Measurements from ENCODE around the gene EYS.

EYS gene

DNA sequence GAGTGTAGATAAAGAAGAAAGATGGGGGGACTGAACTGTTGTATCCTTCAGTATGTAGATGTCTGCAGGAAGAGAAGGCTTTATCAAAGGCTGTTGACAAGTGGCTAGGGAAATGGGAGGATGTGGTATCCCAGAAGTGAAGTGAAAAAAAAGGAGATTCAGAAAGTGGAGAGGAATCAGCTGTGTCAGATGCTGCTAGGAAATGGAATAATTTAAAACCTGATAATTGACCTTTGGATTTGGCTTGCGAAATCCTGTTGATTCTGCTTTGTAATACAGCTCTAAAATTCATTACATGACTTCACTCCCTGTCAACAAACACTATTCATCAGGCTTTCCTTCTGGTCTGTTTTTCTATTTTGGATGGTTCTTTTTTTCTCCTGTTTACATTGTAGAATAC, 2029.7 kb downstream of the EYS start:
- no peak for DNase-seq

GRCh38 chr6:63676412-63677114, 2030.5 kb downstream of the EYS start:
- DNase-seq, result no peak

GRCh38 chr6:63675138-63675537, 2031.9 kb downstream of the EYS start:
- DNase-seq, result no peak

DNA sequence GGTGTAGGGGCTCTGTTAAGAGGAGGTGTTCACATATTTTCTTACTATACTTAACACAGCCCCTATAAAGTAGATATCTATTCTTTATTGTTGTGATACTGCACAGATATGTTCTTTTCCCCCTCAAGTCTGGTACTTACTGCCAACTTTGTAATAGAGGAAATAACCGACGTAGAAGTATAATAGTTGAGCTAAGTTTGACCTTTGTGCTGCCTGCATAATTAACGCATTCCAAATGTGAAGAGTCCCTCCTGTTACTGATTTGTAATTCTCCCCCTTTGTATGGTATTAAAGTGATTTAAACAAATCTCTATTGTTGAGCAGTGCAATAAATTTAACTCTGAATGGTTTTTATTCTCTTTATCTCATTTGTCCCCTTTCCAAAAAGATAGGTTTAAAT, 2032.4 kb downstream of the EYS start:
- no peak for DNase-seq

- no peak for DNase-seq
Measured at GRCh38 chr6:63673692-63674091, 2033.3 kb downstream of the EYS start.

DNA sequence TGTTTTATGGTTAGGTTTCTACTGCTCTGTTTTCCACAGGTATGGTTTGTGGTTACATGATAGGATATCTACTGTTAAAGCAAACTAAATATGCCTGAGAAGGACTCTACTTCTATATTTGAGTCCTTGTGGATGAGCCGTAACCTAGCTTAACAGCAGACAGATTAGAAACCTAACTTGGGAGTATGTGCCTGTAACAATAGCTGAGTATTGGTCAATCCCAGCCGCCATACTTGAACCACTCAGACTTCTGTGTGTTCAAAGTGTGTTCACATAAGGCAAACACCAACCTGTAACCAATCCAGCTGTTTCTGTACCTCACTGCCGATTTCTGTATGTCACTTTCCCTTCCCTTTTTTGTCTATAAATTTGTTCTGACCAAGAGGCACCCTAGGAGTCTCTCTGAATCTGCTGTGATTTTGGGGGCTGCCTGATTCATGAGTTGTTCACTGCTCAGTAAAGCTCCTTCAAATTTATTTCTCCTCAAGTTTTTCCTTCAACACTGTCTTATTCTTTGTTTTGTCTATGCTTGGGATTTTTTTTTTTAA, 2034.4 kb downstream of the EYS start:
- DNase-seq, result no peak

DNA sequence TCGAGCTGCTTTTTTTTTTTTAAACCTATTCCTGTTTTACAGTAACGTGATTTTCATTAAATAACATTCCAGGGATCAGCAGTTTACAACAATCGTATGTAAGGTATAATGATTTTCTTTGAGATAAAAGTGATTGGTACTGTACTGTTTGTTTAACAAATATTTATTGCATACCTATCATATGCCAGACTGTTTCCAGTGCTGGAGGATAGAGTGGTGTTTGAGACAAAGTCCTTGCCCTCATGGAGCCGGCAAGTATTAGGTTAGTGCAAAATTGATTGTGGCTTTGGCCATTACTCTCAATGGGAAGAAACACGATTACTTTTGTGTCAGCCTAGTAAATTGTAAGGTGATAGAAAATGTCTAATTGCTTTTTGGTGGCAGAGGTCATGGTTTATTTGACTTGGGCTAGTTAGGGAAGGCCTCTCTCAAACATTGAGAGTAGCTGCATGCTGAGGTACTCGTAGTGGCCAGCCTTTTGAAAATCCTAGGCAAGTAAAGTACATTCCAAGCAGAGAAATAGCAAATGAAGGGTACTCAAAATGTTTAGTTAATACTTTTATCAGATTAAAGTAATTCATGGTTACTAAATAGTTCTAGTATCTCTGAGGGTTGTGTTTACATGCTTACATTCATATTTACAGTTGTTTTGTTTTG, 2035.8 kb downstream of the EYS start:
- no peak for DNase-seq
